Activated gamma-delta T cell treated with Interleukin-2 at 50 U/mL for 16 hours (primary cell): ENCODE data around the gene PTPRN2.
"Not testable (repeated sequence)": the region's sequence is repeated elsewhere in the genome, so short reads cannot be mapped to it uniquely, and the experiment has no call there.

Experiments used
- DNase-seq: peaks from one replicate; pipeline ENCODE4 v3.0.0-alpha.2; 2020

Gene PTPRN2

GRCh38 chr7:158377800-158378623 lies 209.6 kb downstream of the PTPRN2 start:
- DNase-seq: no peak

- not testable (repeated sequence) for DNase-seq
Observed at GRCh38 chr7:158376839-158377186, 210.8 kb downstream of the PTPRN2 start.

- not testable (repeated sequence) for DNase-seq
Observed at GRCh38 chr7:158376146-158376838, 211.3 kb downstream of the PTPRN2 start.

- DNase-seq: no peak
Observed at GRCh38 chr7:158375034-158375433, 212.6 kb downstream of the PTPRN2 start.

GRCh38 chr7:158374586-158374985 lies 213.0 kb downstream of the PTPRN2 start:
- DNase-seq: no peak

- no peak for DNase-seq
Observed at GRCh38 chr7:158374146-158374545, 213.5 kb downstream of the PTPRN2 start.

- no peak for DNase-seq
Observed at GRCh38 chr7:158373476-158374133, 214.0 kb downstream of the PTPRN2 start.

- DNase-seq: no peak
Observed at GRCh38 chr7:158372400-158373342, 215.0 kb downstream of the PTPRN2 start.

- no peak for DNase-seq
Observed at GRCh38 chr7:158371856-158372255, 215.8 kb downstream of the PTPRN2 start.

- no peak for DNase-seq
Observed at GRCh38 chr7:158369866-158370265, 217.8 kb downstream of the PTPRN2 start.

GRCh38 chr7:158369290-158369689 lies 218.3 kb downstream of the PTPRN2 start:
- DNase-seq: no peak

- no peak for DNase-seq
Observed at GRCh38 chr7:158368449-158368848, 219.2 kb downstream of the PTPRN2 start.

- DNase-seq: no peak
Observed at GRCh38 chr7:158367634-158367982, 220.0 kb downstream of the PTPRN2 start.

- no peak for DNase-seq
Observed at GRCh38 chr7:158366916-158367633, 220.5 kb downstream of the PTPRN2 start.

- DNase-seq: no peak
Observed at GRCh38 chr7:158366346-158366745, 221.3 kb downstream of the PTPRN2 start.

- DNase-seq: no peak
Observed at GRCh38 chr7:158365267-158365666, 222.4 kb downstream of the PTPRN2 start.

GRCh38 chr7:158364451-158364850 lies 223.2 kb downstream of the PTPRN2 start:
- no peak for DNase-seq

- no peak for DNase-seq
Observed at GRCh38 chr7:158362912-158363905, 224.4 kb downstream of the PTPRN2 start.

GRCh38 chr7:158362001-158362400 lies 225.6 kb downstream of the PTPRN2 start:
- no peak for DNase-seq

- DNase-seq: no peak
Observed at GRCh38 chr7:158361326-158361946, 226.2 kb downstream of the PTPRN2 start.
